Right lobe of liver (tissue), 4 donors: ENCODE data around the gene GOLGA6C.

Experiments used
- CTCF ChIP-seq, 4 donors: fragments of 200-600 bp in 3 of 4; fragments of 450-650 bp in 1 of 4; IDR thresholded peaks; one replicate each; pipeline versions ENCODE4 v1.5.1 to v1.8.0; 2016 to 2022; ENCODE audit warnings: antibody characterized with exemption in 4 of 4, mild to moderate bottlenecking in 2 of 4
- POLR2A ChIP-seq: fragments of 450-650 bp; IDR thresholded peaks from one replicate; pipeline ENCODE4 v1.6.1; 2017; ENCODE audit warnings: antibody characterized with exemption, mild to moderate bottlenecking
- donor health status: DM: no; HTN: no; CAD: no.
- donor health status: DM: no; HTN: no; CAD: no.
- donor health status: DM: no; HTN: yes; CAD: no.

- TF ChIP-seq CTCF (IDR thresholded peaks at IDR 0.05) (no peak), POLR2A (no peak)
Measured at GRCh38 chr15:75314552-75315290, 56.6 kb downstream of the GOLGA6C start.
